GM21360 (cell line): ENCODE results near the gene ERF.

ENCODE experiments used
- ATAC-seq: cut with Tn5 transposase; IDR thresholded peaks from one replicate; pipeline ENCODE4 v1.9.1; 2021; ENCODE audit warnings: mild to moderate bottlenecking, moderate library complexity; ENCODE audit not compliant: unreplicated experiment

ERF gene

GRCh38 chr19:42244347-42245220 lies 10.3 kb downstream of the ERF start:
- peak; percentile 29 for ATAC-seq

GRCh38 chr19:42242512-42243409 lies 12.2 kb downstream of the ERF start, which contains the start of gene GSK3A:
GSK3A (minus strand) TSS chr19:42242602; CDS start chr19:42242465, 137 bp downstream.
- ATAC-seq = peak; percentile 60

- ATAC-seq = peak; percentile 7
These were observed 12.8 kb downstream of the ERF start for GRCh38 chr19:42242069-42242511.

GRCh38 chr19:42241279-42241678 lies 13.6 kb downstream of the ERF start:
- ATAC-seq = no peak

- no peak for ATAC-seq
These were observed 15.2 kb downstream of the ERF start for GRCh38 chr19:42239544-42240220.

GRCh38 chr19:42235181-42235580 lies 19.7 kb downstream of the ERF start:
- ATAC-seq = no peak

- ATAC-seq = no peak
These were observed 20.6 kb downstream of the ERF start for GRCh38 chr19:42234364-42234763.

- ATAC-seq = no peak
These were observed 21.1 kb downstream of the ERF start for GRCh38 chr19:42233678-42234292.

- ATAC-seq = no peak
These were observed 21.8 kb downstream of the ERF start for GRCh38 chr19:42233106-42233505.

GRCh38 chr19:42232435-42232834 lies 22.5 kb downstream of the ERF start:
- no peak for ATAC-seq

GRCh38 chr19:42230571-42230970 lies 24.4 kb downstream of the ERF start:
- no peak for ATAC-seq

GRCh38 chr19:42229855-42230351 lies 25.0 kb downstream of the ERF start:
- no peak for ATAC-seq

GRCh38 chr19:42229301-42229854 lies 25.6 kb downstream of the ERF start:
- ATAC-seq = no peak

- no peak for ATAC-seq
These were observed 26.3 kb downstream of the ERF start for GRCh38 chr19:42228641-42229040.

GRCh38 chr19:42226886-42227285 lies 28.0 kb downstream of the ERF start:
- ATAC-seq = no peak

- ATAC-seq = no peak
These were observed 29.1 kb downstream of the ERF start for GRCh38 chr19:42225718-42226292.

GRCh38 chr19:42224940-42225717 lies 29.8 kb downstream of the ERF start:
- ATAC-seq = no peak

GRCh38 chr19:42220751-42221097 lies 34.2 kb downstream of the ERF start:
- no peak for ATAC-seq
